HG03342 (cell line): ENCODE data around the gene TMEM203.

Experiments
- ATAC-seq: cut with Tn5 transposase; IDR thresholded peaks from one replicate; pipeline ENCODE4 v1.9.1; 2021; ENCODE audit warnings: mild to moderate bottlenecking, moderate library complexity; ENCODE audit not compliant: unreplicated experiment

Gene TMEM203

GRCh38 chr9:137230705-137231371, 25.4 kb upstream of the TMEM203 start, which contains the start of gene SLC34A3:
SLC34A3 (plus strand) TSS chr9:137230901; CDS start chr9:137231703, 802 bp downstream.
- no peak for ATAC-seq

- no peak for ATAC-seq
Observed at GRCh38 chr9:137229903-137230704, 24.7 kb upstream of the TMEM203 start.

- no peak for ATAC-seq
Observed at GRCh38 chr9:137228968-137229896, 23.8 kb upstream of the TMEM203 start.

GRCh38 chr9:137228506-137228967, 23.1 kb upstream of the TMEM203 start:
- ATAC-seq: no peak

GRCh38 chr9:137227853-137228505, 22.5 kb upstream of the TMEM203 start:
- ATAC-seq: no peak

- ATAC-seq: no peak
Observed at GRCh38 chr9:137227054-137227852, 21.8 kb upstream of the TMEM203 start, which contains the start of gene RNF224. RNF224 (plus strand) TSS chr9:137227502; CDS start chr9:137228336, 834 bp downstream.

GRCh38 chr9:137226338-137227053, 21.0 kb upstream of the TMEM203 start:
- ATAC-seq: no peak

GRCh38 chr9:137225699-137226331, 20.4 kb upstream of the TMEM203 start:
- no peak for ATAC-seq

- no peak for ATAC-seq
Observed at GRCh38 chr9:137224830-137225694, 19.6 kb upstream of the TMEM203 start, which contains the start of gene CYSRT1. CYSRT1 (plus strand) TSS chr9:137225174; CDS start chr9:137225622, 448 bp downstream.

- ATAC-seq: peak; percentile 71
Observed at GRCh38 chr9:137223078-137223970, 17.9 kb upstream of the TMEM203 start.

GRCh38 chr9:137222190-137223077, 17.0 kb upstream of the TMEM203 start, which contains the start of gene RNF208:
RNF208 (minus strand) TSS chr9:137222240; CDS start chr9:137221212, 1,028 bp downstream.
- ATAC-seq: peak; percentile 3

- ATAC-seq: no peak
Observed at GRCh38 chr9:137221506-137222111, 16.2 kb upstream of the TMEM203 start.

GRCh38 chr9:137221095-137221505, 15.7 kb upstream of the TMEM203 start:
- no peak for ATAC-seq

GRCh38 chr9:137220317-137221094, 15.1 kb upstream of the TMEM203 start:
- no peak for ATAC-seq
